ENCODE data around the gene COG7.

The COG7 gene

GRCh38 chr16:23416816-23417215 lies 36.2 kb downstream of the COG7 start:
- DNase-seq (ENCODE audit: low read depth): no peak
- TF ChIP-seq, protein P1, sequence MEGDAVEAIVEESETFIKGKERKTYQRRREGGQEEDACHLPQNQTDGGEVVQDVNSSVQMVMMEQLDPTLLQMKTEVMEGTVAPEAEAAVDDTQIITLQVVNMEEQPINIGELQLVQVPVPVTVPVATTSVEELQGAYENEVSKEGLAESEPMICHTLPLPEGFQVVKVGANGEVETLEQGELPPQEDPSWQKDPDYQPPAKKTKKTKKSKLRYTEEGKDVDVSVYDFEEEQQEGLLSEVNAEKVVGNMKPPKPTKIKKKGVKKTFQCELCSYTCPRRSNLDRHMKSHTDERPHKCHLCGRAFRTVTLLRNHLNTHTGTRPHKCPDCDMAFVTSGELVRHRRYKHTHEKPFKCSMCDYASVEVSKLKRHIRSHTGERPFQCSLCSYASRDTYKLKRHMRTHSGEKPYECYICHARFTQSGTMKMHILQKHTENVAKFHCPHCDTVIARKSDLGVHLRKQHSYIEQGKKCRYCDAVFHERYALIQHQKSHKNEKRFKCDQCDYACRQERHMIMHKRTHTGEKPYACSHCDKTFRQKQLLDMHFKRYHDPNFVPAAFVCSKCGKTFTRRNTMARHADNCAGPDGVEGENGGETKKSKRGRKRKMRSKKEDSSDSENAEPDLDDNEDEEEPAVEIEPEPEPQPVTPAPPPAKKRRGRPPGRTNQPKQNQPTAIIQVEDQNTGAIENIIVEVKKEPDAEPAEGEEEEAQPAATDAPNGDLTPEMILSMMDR (conservative IDR thresholded peaks at IDR 0.05; ENCODE audit: low read depth, low read length): no peak
- no peak overlapping the region for H3K4me3 ChIP-seq (ENCODE audit: low read length)

- DNase-seq (ENCODE audit: low read depth): no peak
- TF ChIP-seq, protein P1 (conservative IDR thresholded peaks at IDR 0.05; ENCODE audit: low read depth, low read length): no peak
- H3K4me3 ChIP-seq (ENCODE audit: low read length): no peak overlapping the region
Measured at GRCh38 chr16:23414731-23415130, 38.3 kb downstream of the COG7 start.

DNA sequence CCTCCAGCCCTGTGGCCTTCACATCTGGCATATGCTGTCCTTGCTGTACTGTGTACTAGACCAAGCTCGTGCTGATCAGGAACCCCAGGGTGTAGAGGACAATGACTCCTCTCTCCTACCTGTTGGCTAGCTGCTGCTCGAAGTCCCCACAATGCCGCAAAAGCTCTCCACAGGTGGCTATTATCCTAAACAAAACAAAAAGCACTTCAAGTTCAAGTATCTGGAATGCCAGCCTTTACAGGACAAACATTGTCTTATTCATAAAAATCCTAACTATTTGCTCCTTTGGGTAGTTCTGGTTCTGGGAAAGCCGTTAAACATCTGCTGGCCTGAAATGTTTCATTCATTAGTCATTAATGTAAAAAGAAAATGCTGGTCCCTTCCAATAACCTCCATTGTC lies 42.8 kb downstream of the COG7 start:
- TF ChIP-seq, protein P1 (conservative IDR thresholded peaks at IDR 0.05; ENCODE audit: low read depth, low read length): no peak
- H3K4me3 ChIP-seq (ENCODE audit: low read length): no peak overlapping the region
- DNase-seq (ENCODE audit: low read depth): no peak

- no peak for DNase-seq (ENCODE audit: low read depth)
- no peak overlapping the region for H3K4me3 ChIP-seq (ENCODE audit: low read length)
- TF ChIP-seq, protein P1 (conservative IDR thresholded peaks at IDR 0.05; ENCODE audit: low read depth, low read length): no peak
Measured at GRCh38 chr16:23409522-23409921, 43.5 kb downstream of the COG7 start.

DNA sequence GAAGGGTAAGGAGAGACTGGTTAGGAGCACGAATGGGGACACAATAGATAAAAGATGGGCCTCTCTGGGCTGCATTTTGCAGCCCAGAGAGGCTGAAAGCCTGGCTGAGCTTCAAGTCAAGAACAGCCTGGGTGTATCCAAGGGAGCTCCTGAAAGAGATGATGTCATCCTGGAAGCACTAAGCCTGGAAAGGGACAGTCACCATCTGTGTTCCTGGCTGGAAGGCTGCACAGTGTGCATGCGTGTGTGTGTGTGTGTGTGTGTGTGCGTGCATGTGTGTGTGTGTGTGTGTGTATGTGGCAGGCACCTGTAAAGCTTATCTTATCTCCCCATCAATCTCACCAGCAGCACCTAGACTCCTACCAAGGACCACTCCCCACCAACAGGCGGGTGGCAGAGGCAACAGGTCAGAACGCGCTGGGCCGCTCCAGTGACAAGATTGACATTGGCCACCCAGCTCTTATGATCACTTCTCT lies 44.1 kb downstream of the COG7 start:
- H3K4me3 ChIP-seq (ENCODE audit: low read length): no peak overlapping the region
- DNase-seq (ENCODE audit: low read depth): no peak
- TF ChIP-seq, protein P1 (conservative IDR thresholded peaks at IDR 0.05; ENCODE audit: low read depth, low read length): no peak

DNA sequence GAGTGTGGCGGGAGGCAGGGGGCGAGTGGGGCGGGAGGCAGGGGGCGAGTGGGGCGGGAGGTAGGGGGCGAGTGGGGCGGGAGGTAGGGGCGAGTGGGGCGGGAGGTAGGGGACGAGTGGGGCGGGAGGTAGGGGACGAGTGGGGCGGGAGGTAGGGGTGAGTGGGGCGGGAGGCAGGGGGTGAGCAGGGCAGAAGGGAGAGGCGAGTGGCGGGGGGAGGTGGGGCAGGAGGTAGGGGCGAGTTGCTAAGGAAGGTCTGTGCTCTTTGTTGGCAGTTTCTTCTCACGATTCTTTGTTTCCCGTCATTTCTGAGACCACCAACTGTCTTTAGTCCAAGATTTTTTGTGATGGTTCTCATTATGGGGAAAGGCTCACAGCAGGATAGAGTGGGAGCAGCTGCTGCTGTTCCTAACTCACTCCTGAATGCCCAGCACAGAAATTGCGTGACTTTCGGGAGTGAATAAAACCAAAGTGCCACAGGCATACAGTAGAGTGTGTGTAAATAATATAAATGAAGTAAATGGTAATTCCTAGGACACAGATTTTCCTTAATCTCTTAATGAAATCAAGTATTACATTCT lies 44.7 kb downstream of the COG7 start:
- TF ChIP-seq, protein P1 (conservative IDR thresholded peaks at IDR 0.05; ENCODE audit: low read depth, low read length): no peak
- no peak overlapping the region for H3K4me3 ChIP-seq (ENCODE audit: low read length)
- no peak for DNase-seq (ENCODE audit: low read depth)

GRCh38 chr16:23407436-23408127 lies 45.4 kb downstream of the COG7 start:
- H3K4me3 ChIP-seq (ENCODE audit: low read length): no peak overlapping the region

More at GRCh38 chr16:23407436-23408127, 45.4 kb downstream of the COG7 start:
- DNase-seq (ENCODE audit: low read depth): no peak
- TF ChIP-seq, protein P1 (conservative IDR thresholded peaks at IDR 0.05; ENCODE audit: low read depth, low read length): no peak

Data from retinal pigment epithelial cell (primary cell).